HG03558 (cell line): ENCODE results near the gene OVCA2.

Source experiments
- ATAC-seq: cut with Tn5 transposase; IDR thresholded peaks from one replicate; pipeline ENCODE4 v1.9.1; 2021; ENCODE audit warnings: moderate number of reproducible peaks; ENCODE audit not compliant: unreplicated experiment; ENCODE audit errors: extremely low read depth

OVCA2 gene

GRCh38 chr17:2062571-2063183, 20.9 kb downstream of the OVCA2 start:
- ATAC-seq: no peak

- ATAC-seq: no peak
These were observed 21.7 kb downstream of the OVCA2 start for GRCh38 chr17:2063261-2064146.

- ATAC-seq: no peak
These were observed 22.3 kb downstream of the OVCA2 start for GRCh38 chr17:2064147-2064489.

GRCh38 chr17:2064520-2064971, 22.7 kb downstream of the OVCA2 start:
- no peak for ATAC-seq

- no peak for ATAC-seq
These were observed 23.4 kb downstream of the OVCA2 start for GRCh38 chr17:2064980-2065785.

GRCh38 chr17:2065949-2066400, 24.2 kb downstream of the OVCA2 start:
- ATAC-seq: no peak

GRCh38 chr17:2067048-2067561, 25.3 kb downstream of the OVCA2 start:
- no peak for ATAC-seq

- no peak for ATAC-seq
These were observed 25.8 kb downstream of the OVCA2 start for GRCh38 chr17:2067608-2068024.

- ATAC-seq: no peak
These were observed 26.3 kb downstream of the OVCA2 start for GRCh38 chr17:2068031-2068518.

GRCh38 chr17:2068519-2069051, 26.8 kb downstream of the OVCA2 start:
- no peak for ATAC-seq

- peak; percentile 41 for ATAC-seq
These were observed 28.6 kb downstream of the OVCA2 start for GRCh38 chr17:2070241-2071023.

- ATAC-seq: no peak
These were observed 29.2 kb downstream of the OVCA2 start for GRCh38 chr17:2071024-2071385.

- no peak for ATAC-seq
These were observed 29.8 kb downstream of the OVCA2 start for GRCh38 chr17:2071455-2072281.

- ATAC-seq: no peak
These were observed 33.1 kb downstream of the OVCA2 start for GRCh38 chr17:2074919-2075318.

- ATAC-seq: no peak
These were observed 33.7 kb downstream of the OVCA2 start for GRCh38 chr17:2075336-2076086.

- no peak for ATAC-seq
These were observed 34.5 kb downstream of the OVCA2 start for GRCh38 chr17:2076087-2076984.

GRCh38 chr17:2077040-2077439, 35.2 kb downstream of the OVCA2 start:
- no peak for ATAC-seq
